Osteoblast (primary cell): ENCODE data around the gene ANK3. TPM values are rescaled to one million over a fixed set of nuclear protein-coding genes. Genes with fewer than 3 reads are reported as not detected.

Experiments used
- DNase-seq: peaks from one replicate; pipeline ENCODE4 v3.0.0; 2011; ENCODE audit warnings: low spot score, mixed read lengths; ENCODE audit not compliant: insufficient read length; ENCODE audit errors: missing footprints
- H2AFZ ChIP-seq: 2 replicates; pipeline ENCODE4 v1.6.0; 2011; ENCODE audit warnings: mild to moderate bottlenecking, low read length
- H3K27ac ChIP-seq: 2 replicates; pipeline ENCODE4 v1.5.1; 2011; ENCODE audit warnings: mild to moderate bottlenecking, low read depth, low read length, moderate library complexity
- H3K27me3 ChIP-seq: 2 replicates; pipeline ENCODE4 v1.6.0; 2012; ENCODE audit warnings: mild to moderate bottlenecking, control low read depth, inconsistent platforms, low read length, moderate library complexity; ENCODE audit not compliant: insufficient read depth
- H3K36me3 ChIP-seq: 2 replicates; pipeline ENCODE4 v1.5.1; 2011; ENCODE audit warnings: mild to moderate bottlenecking, low read length, control low read depth, moderate library complexity; ENCODE audit not compliant: insufficient read depth
- H3K4me1 ChIP-seq: 2 replicates; pipeline ENCODE4 v1.5.1; 2011; ENCODE audit warnings: mild to moderate bottlenecking, low read length, control low read depth, moderate library complexity; ENCODE audit not compliant: insufficient read depth
- H3K4me2 ChIP-seq: 2 replicates; pipeline ENCODE4 v1.6.0; 2011; ENCODE audit warnings: mild to moderate bottlenecking, low read length; ENCODE audit not compliant: insufficient read depth
- H3K4me3 ChIP-seq: fragments of 200-600 bp; sonication (generic); 3 replicates; pipeline ENCODE4 v1.5.1; 2012; ENCODE audit warnings: mild to moderate bottlenecking, low read length, inconsistent platforms; ENCODE audit not compliant: insufficient read depth
- H3K79me2 ChIP-seq: 2 replicates; pipeline ENCODE4 v1.6.0; 2012; ENCODE audit warnings: mild to moderate bottlenecking, low read length, control low read depth, inconsistent platforms; ENCODE audit not compliant: insufficient read depth
- H3K9me3 ChIP-seq: 2 replicates; pipeline ENCODE4 v1.5.1; 2011; ENCODE audit warnings: low read depth, low read length, control low read depth
- H4K20me1 ChIP-seq: 2 replicates; pipeline ENCODE4 v1.6.0; 2012; ENCODE audit warnings: mild to moderate bottlenecking, low read length, control low read depth; ENCODE audit not compliant: insufficient read depth
- CTCF ChIP-seq: IDR thresholded peaks from 2 replicates; pipeline ENCODE4 v1.5.1; 2011; ENCODE audit warnings: mild to moderate bottlenecking, low read depth, low read length, moderate library complexity; ENCODE audit errors: extremely low read depth
- total RNA-seq: library from RNA; depleted of rRNA; stranded (reverse); fragments of >200 nt; gene quantifications from 2 replicates; pipeline ENCODE4 v1.2.3, GENCODE V29; 2012

Gene ANK3
- total RNA-seq, 1 donor, result 44.5 TPM

GRCh38 chr10:60368875-60369546 lies 20.7 kb downstream of the ANK3 start:
- H3K27me3 ChIP-seq, result no peaks in the 10 kb centered on the region
- H3K36me3 ChIP-seq, result no peaks in the 10 kb centered on the region
- peak overlapping the region; percentile 53 for H2AFZ ChIP-seq
- H3K27ac ChIP-seq, result no peak overlapping the region
- no peak for TF ChIP-seq CTCF
- no peaks in the 10 kb centered on the region for H3K9me3 ChIP-seq
- no peaks in the 10 kb centered on the region for H4K20me1 ChIP-seq
- H3K79me2 ChIP-seq, result no peaks in the 10 kb centered on the region
- peaks cover 7% of the 10 kb centered on the region for H3K4me1 ChIP-seq
- no peak for DNase-seq
- no peak overlapping the region for H3K4me2 ChIP-seq
- no peak overlapping the region for H3K4me3 ChIP-seq

GRCh38 chr10:60367901-60368300 lies 21.8 kb downstream of the ANK3 start:
- no peaks in the 10 kb centered on the region for H3K79me2 ChIP-seq
- H3K4me2 ChIP-seq, result no peak overlapping the region
- TF ChIP-seq CTCF, result no peak
- DNase-seq, result no peak
- no peaks in the 10 kb centered on the region for H3K9me3 ChIP-seq
- no peak overlapping the region for H2AFZ ChIP-seq
- H4K20me1 ChIP-seq, result no peaks in the 10 kb centered on the region
- no peaks in the 10 kb centered on the region for H3K27me3 ChIP-seq
- H3K4me1 ChIP-seq, result peaks cover 10% of the 10 kb centered on the region
- H3K36me3 ChIP-seq, result no peaks in the 10 kb centered on the region
- H3K27ac ChIP-seq, result no peak overlapping the region
- no peak overlapping the region for H3K4me3 ChIP-seq

GRCh38 chr10:60367431-60367830 lies 22.2 kb downstream of the ANK3 start:
- Histone ChIP-seq H3K36me3 (no peaks in the 10 kb centered on the region), H3K27ac (no peak overlapping the region), H3K4me1 (peaks cover 10% of the 10 kb centered on the region), H3K79me2 (no peaks in the 10 kb centered on the region), H2AFZ (peak overlapping the region; percentile 58), H4K20me1 (no peaks in the 10 kb centered on the region), H3K4me3 (no peak overlapping the region), H3K9me3 (no peaks in the 10 kb centered on the region), H3K4me2 (peak overlapping the region; percentile 54), H3K27me3 (no peaks in the 10 kb centered on the region)
- no peak for TF ChIP-seq CTCF
- DNase-seq, result no peak

- no peaks in the 10 kb centered on the region for H3K36me3 ChIP-seq
- no peaks in the 10 kb centered on the region for H3K27me3 ChIP-seq
- H2AFZ ChIP-seq, result peak overlapping the region; percentile 58
- peaks cover 10% of the 10 kb centered on the region for H3K4me1 ChIP-seq
- DNase-seq, result no peak
- no peak for TF ChIP-seq CTCF
- H3K27ac ChIP-seq, result no peak overlapping the region
- no peaks in the 10 kb centered on the region for H3K9me3 ChIP-seq
- peak overlapping the region; percentile 54 for H3K4me2 ChIP-seq
- H3K79me2 ChIP-seq, result no peaks in the 10 kb centered on the region
- H3K4me3 ChIP-seq, result no peak overlapping the region
- no peaks in the 10 kb centered on the region for H4K20me1 ChIP-seq
Measured at GRCh38 chr10:60367024-60367423, 22.7 kb downstream of the ANK3 start.
